Large intestine (tissue), 3 donors: ENCODE data around the gene IFI27L1. TPM values are rescaled to one million over a fixed set of nuclear protein-coding genes. Genes with fewer than 3 reads are reported as not detected.

Experiments
- DNase-seq, 2 donors: peaks; one replicate each; pipeline versions ENCODE4 v3.0.0 to v3.0.0-alpha.2; 2013
- H3K27ac ChIP-seq: one replicate; pipeline ENCODE4 v1.5.1; 2013; ENCODE audit warnings: low read length
- H3K27me3 ChIP-seq: 2 replicates; pipeline ENCODE4 v1.6.1; 2013; ENCODE audit warnings: low read length; ENCODE audit not compliant: control insufficient read depth, insufficient read depth
- H3K36me3 ChIP-seq: 2 replicates; pipeline ENCODE4 v1.6.1; 2013; ENCODE audit warnings: low read length; ENCODE audit not compliant: control insufficient read depth, insufficient read depth
- H3K4me1 ChIP-seq: one replicate; pipeline ENCODE4 v1.6.1; 2013; ENCODE audit warnings: low read length; ENCODE audit not compliant: control insufficient read depth, insufficient read depth
- H3K4me3 ChIP-seq: one replicate; pipeline ENCODE4 v1.5.1; 2013; ENCODE audit warnings: low read length
- H3K9me3 ChIP-seq: one replicate; pipeline ENCODE4 v1.6.1; 2013; ENCODE audit warnings: mild to moderate bottlenecking, low read depth, low read length, moderate library complexity; ENCODE audit not compliant: control insufficient read depth
- WGBS: methylation state at CpG from one replicate; pipeline ENCODE4 v1.1.5; 2013; ENCODE audit warnings: low lambda C conversion rate; ENCODE audit not compliant: insufficient coverage; 5-methylcytosine and 5-hydroxymethylcytosine counted together
- polyA plus RNA-seq: library from polyadenylated mRNA; unstranded; fragments of 120-200 nt; gene quantifications from one replicate; pipeline ENCODE4 v1.2.1, GENCODE V29; 2013

Gene IFI27L1
- polyA plus RNA-seq, 1 donor = 30.7 TPM

GRCh38 chr14:94047581-94047980, 33.5 kb upstream of the IFI27L1 start:
- Histone ChIP-seq H3K9me3 (no peaks in the 10 kb centered on the region), H3K27me3 (no peaks in the 10 kb centered on the region), H3K4me1 (no peaks in the 10 kb centered on the region), H3K4me3 (no peak overlapping the region), H3K36me3 (peaks cover 83% of the 10 kb centered on the region), H3K27ac (no peak overlapping the region)
- DNase-seq = no peak
- no CpG with 5 or more reads among the region's 3 CpGs for WGBS

GRCh38 chr14:94048691-94049624, 32.2 kb upstream of the IFI27L1 start:
- Histone ChIP-seq H3K9me3 (no peaks in the 10 kb centered on the region), H3K27me3 (no peaks in the 10 kb centered on the region), H3K4me3 (no peak overlapping the region), H3K27ac (no peak overlapping the region), H3K4me1 (no peaks in the 10 kb centered on the region), H3K36me3 (peaks cover 85% of the 10 kb centered on the region)
- DNase-seq = no peak
- WGBS = no CpG with 5 or more reads among the region's 10 CpGs

GRCh38 chr14:94049625-94050023, 31.5 kb upstream of the IFI27L1 start:
- no peaks in the 10 kb centered on the region for H3K27me3 ChIP-seq
- no peaks in the 10 kb centered on the region for H3K4me1 ChIP-seq
- H3K36me3 ChIP-seq = peaks cover 86% of the 10 kb centered on the region
- no peak overlapping the region for H3K4me3 ChIP-seq
- no CpG with 5 or more reads among the region's 2 CpGs for WGBS
- H3K27ac ChIP-seq = no peak overlapping the region
- no peaks in the 10 kb centered on the region for H3K9me3 ChIP-seq
- no peak for DNase-seq

DNA sequence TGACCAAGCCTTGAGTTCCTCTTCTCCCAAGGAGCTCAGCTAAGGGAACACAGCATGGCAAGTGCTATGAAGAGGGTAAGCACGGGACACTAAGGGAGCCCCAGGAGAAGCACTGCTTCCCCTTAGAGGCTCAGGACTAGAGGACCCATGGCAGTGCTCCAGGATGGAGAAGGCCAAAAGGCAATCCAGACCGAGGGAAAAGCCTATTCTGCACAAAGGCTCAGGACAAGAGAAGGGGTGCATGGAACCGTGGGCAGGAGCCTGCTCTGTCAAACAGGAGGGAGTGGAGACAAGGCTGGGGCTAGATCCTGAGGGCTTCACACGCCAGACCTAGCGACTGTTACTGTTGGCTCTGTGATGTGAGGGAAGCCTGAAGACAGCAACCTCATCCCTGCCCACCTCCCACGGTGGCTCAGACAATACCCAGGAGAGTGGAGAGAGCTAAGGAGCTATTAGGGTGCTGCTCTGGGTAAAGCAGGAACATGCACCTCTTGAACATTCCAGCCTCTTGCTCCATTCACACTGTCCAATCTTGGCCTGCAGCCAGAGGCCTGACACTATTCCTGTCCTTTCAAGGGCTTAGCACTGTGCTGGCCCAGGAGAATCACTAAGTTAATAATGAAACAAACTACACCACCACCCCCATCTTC, 30.8 kb upstream of the IFI27L1 start:
- no peak for DNase-seq
- peaks cover 91% of the 10 kb centered on the region for H3K36me3 ChIP-seq
- H3K27ac ChIP-seq = no peak overlapping the region
- no CpG with 5 or more reads among the region's 6 CpGs for WGBS
- no peaks in the 10 kb centered on the region for H3K27me3 ChIP-seq
- no peaks in the 10 kb centered on the region for H3K4me1 ChIP-seq
- H3K9me3 ChIP-seq = no peaks in the 10 kb centered on the region
- no peak overlapping the region for H3K4me3 ChIP-seq

DNA sequence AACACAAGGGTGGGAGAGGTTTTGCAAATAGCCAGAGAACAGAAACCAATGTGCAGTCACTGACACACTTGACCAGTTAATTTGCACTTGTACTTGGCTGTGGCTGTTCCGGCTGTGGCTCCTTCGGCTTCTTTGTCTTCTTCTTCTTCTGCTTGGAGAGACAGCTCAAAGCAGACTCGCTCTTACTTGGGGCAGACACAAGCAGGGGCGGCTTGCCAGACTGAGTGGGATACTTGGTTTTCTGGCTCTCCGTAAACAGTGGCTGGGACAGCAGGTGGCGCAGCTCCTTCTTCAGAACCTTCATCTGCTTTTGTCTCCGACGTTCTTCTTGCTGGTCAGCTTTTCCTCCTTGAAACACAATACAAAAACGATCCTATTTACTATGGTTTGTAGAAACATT, 30.0 kb upstream of the IFI27L1 start:
- Histone ChIP-seq H3K4me1 (no peaks in the 10 kb centered on the region), H3K27ac (no peak overlapping the region), H3K27me3 (no peaks in the 10 kb centered on the region), H3K9me3 (no peaks in the 10 kb centered on the region), H3K36me3 (peaks cover 91% of the 10 kb centered on the region), H3K4me3 (no peak overlapping the region)
- DNase-seq = peak in 1 of 2 donors; percentile 30
- WGBS = 43% methylated on average over 4 of the region's 9 CpGs

DNA sequence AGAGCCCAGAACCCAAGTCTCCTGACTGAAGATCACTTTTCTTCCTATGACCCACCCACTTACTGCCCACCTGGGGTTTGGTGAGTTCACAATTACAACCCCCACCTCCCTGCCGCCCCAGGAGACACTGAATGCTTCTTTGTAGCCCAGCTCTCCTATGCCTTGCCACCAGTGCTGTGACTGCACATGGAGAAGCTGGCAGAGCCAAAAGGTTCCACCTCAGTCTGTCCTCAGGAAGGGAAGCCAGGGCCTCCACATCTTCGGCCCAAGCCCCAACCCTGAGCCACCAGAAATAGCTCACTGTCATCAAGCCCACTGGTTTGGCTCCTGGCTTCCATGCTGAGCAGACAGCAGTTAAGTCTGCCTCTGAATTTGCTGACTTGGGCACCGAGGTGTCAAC, 29.3 kb upstream of the IFI27L1 start:
- DNase-seq = no peak
- no peaks in the 10 kb centered on the region for H3K27me3 ChIP-seq
- WGBS = no CpG with 5 or more reads among the region's 3 CpGs
- peaks cover 94% of the 10 kb centered on the region for H3K36me3 ChIP-seq
- no peaks in the 10 kb centered on the region for H3K9me3 ChIP-seq
- no peaks in the 10 kb centered on the region for H3K4me1 ChIP-seq
- no peak overlapping the region for H3K4me3 ChIP-seq
- H3K27ac ChIP-seq = no peak overlapping the region

DNA sequence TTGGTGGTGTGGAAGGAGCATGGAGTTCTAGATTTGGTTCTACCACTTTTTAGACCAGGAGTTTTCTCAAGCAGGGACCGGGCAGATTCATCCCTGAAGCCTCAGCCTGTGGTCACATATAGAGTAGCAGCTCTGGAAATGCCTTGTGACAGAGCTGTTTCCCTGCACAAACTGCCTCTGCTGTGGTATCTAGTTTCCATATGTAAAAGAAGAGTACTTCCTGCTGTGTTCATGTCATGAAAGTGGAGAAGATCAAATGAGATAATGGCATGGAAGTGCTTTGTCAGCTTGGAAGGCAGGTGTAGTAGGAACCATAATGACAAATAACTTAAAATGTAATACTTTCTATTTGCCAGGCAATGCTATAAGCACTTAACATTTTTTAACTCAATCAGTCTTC, 28.9 kb upstream of the IFI27L1 start:
- no peak overlapping the region for H3K27ac ChIP-seq
- H3K36me3 ChIP-seq = peaks cover 94% of the 10 kb centered on the region
- no peaks in the 10 kb centered on the region for H3K9me3 ChIP-seq
- no peaks in the 10 kb centered on the region for H3K27me3 ChIP-seq
- no peaks in the 10 kb centered on the region for H3K4me1 ChIP-seq
- no peak for DNase-seq
- no CpG with 5 or more reads among the region's 1 CpG for WGBS
- no peak overlapping the region for H3K4me3 ChIP-seq

- no peak for DNase-seq
- no peaks in the 10 kb centered on the region for H3K4me1 ChIP-seq
- H3K9me3 ChIP-seq = no peaks in the 10 kb centered on the region
- 100% methylated on average over 1 of the region's 4 CpGs for WGBS
- H3K27ac ChIP-seq = no peak overlapping the region
- no peaks in the 10 kb centered on the region for H3K27me3 ChIP-seq
- peaks cover 94% of the 10 kb centered on the region for H3K36me3 ChIP-seq
- H3K4me3 ChIP-seq = no peak overlapping the region
Measured at GRCh38 chr14:94052662-94053061, 28.4 kb upstream of the IFI27L1 start.

GRCh38 chr14:94054401-94054800, 26.7 kb upstream of the IFI27L1 start:
- no CpG with 5 or more reads among the region's 1 CpG for WGBS
- Histone ChIP-seq H3K9me3 (no peaks in the 10 kb centered on the region), H3K27ac (no peak overlapping the region), H3K27me3 (no peaks in the 10 kb centered on the region), H3K4me3 (no peak overlapping the region), H3K36me3 (peaks cover 93% of the 10 kb centered on the region), H3K4me1 (peaks cover 5% of the 10 kb centered on the region)
- DNase-seq = no peak

GRCh38 chr14:94054936-94055335, 26.2 kb upstream of the IFI27L1 start:
- Histone ChIP-seq H3K27ac (no peak overlapping the region), H3K9me3 (no peaks in the 10 kb centered on the region), H3K4me3 (no peak overlapping the region), H3K4me1 (peaks cover 5% of the 10 kb centered on the region), H3K36me3 (peaks cover 92% of the 10 kb centered on the region), H3K27me3 (no peaks in the 10 kb centered on the region)
- no CpG with 5 or more reads among the region's 7 CpGs for WGBS
- DNase-seq = no peak
